ENCODE results near the gene NAV2. TPM values are rescaled to one million over a fixed set of nuclear protein-coding genes. Genes with fewer than 3 reads are reported as not detected.
"Not testable (repeated sequence)": the region's sequence is repeated elsewhere in the genome, so short reads cannot be mapped to it uniquely, and the experiment has no call there.

NAV2 gene
- total RNA-seq, 1 donor from 2014 or later = 40.6 TPM

GRCh38 chr11:19938866-19939265 lies 226.2 kb downstream of the NAV2 start:
- DNase-seq (ENCODE audit: extremely low read depth, low read depth, low spot score) = no peak

- no peak for DNase-seq (ENCODE audit: extremely low read depth, low read depth, low spot score)
Observed at GRCh38 chr11:19939415-19939929, 226.8 kb downstream of the NAV2 start.

- DNase-seq (ENCODE audit: extremely low read depth, low read depth, low spot score) = no peak
Observed at GRCh38 chr11:19940831-19941230, 228.2 kb downstream of the NAV2 start.

- no peak for DNase-seq (ENCODE audit: extremely low read depth, low read depth, low spot score)
Observed at GRCh38 chr11:19946681-19947080, 234.0 kb downstream of the NAV2 start.

GRCh38 chr11:19947537-19948114 lies 235.0 kb downstream of the NAV2 start:
- no peak for DNase-seq (ENCODE audit: extremely low read depth, low read depth, low spot score)

GRCh38 chr11:19949606-19950005 lies 237.0 kb downstream of the NAV2 start:
- no peak for DNase-seq (ENCODE audit: extremely low read depth, low read depth, low spot score)

- peak; percentile 68 for DNase-seq (ENCODE audit: extremely low read depth, low read depth, low spot score)
Observed at GRCh38 chr11:19951558-19952115, 239.0 kb downstream of the NAV2 start.

GRCh38 chr11:19952116-19952605 lies 239.5 kb downstream of the NAV2 start:
- peak; percentile 68 for DNase-seq (ENCODE audit: extremely low read depth, low read depth, low spot score)

- DNase-seq (ENCODE audit: extremely low read depth, low read depth, low spot score) = no peak
Observed at GRCh38 chr11:19952911-19953310, 240.3 kb downstream of the NAV2 start.

GRCh38 chr11:19953336-19953735 lies 240.7 kb downstream of the NAV2 start:
- DNase-seq (ENCODE audit: extremely low read depth, low read depth, low spot score) = no peak

- DNase-seq (ENCODE audit: extremely low read depth, low read depth, low spot score) = peak; percentile 60
Observed at GRCh38 chr11:19953909-19954308, 241.3 kb downstream of the NAV2 start.

- no peak for DNase-seq (ENCODE audit: extremely low read depth, low read depth, low spot score)
Observed at GRCh38 chr11:19954899-19955298, 242.3 kb downstream of the NAV2 start.

- no peak for DNase-seq (ENCODE audit: extremely low read depth, low read depth, low spot score)
Observed at GRCh38 chr11:19955660-19956059, 243.0 kb downstream of the NAV2 start.

- DNase-seq (ENCODE audit: extremely low read depth, low read depth, low spot score) = no peak
Observed at GRCh38 chr11:19956228-19956627, 243.6 kb downstream of the NAV2 start.

- no peak for DNase-seq (ENCODE audit: extremely low read depth, low read depth, low spot score)
Observed at GRCh38 chr11:19957294-19957943, 244.8 kb downstream of the NAV2 start.

GRCh38 chr11:19958204-19958603 lies 245.6 kb downstream of the NAV2 start:
- no peak for DNase-seq (ENCODE audit: extremely low read depth, low read depth, low spot score)

- no peak for DNase-seq (ENCODE audit: extremely low read depth, low read depth, low spot score)
Observed at GRCh38 chr11:19959210-19959609, 246.6 kb downstream of the NAV2 start.

- no peak for DNase-seq (ENCODE audit: extremely low read depth, low read depth, low spot score)
Observed at GRCh38 chr11:19959648-19960059, 247.0 kb downstream of the NAV2 start.

GRCh38 chr11:19960410-19960809 lies 247.8 kb downstream of the NAV2 start:
- DNase-seq (ENCODE audit: extremely low read depth, low read depth, low spot score) = not testable (repeated sequence)

- DNase-seq (ENCODE audit: extremely low read depth, low read depth, low spot score) = no peak
Observed at GRCh38 chr11:19961225-19961624, 248.6 kb downstream of the NAV2 start.

- DNase-seq (ENCODE audit: extremely low read depth, low read depth, low spot score) = no peak
Observed at GRCh38 chr11:19962053-19962800, 249.6 kb downstream of the NAV2 start.
